Liver (tissue), 9 donors: ENCODE results near the gene NTM. TPM values are rescaled to one million over a fixed set of nuclear protein-coding genes. Genes with fewer than 3 reads are reported as not detected.

Source experiments
- DNase-seq: peaks from one replicate; pipeline ENCODE4 v3.0.0-alpha.2; 2017; ENCODE audit warnings: low spot score
- H3K27ac ChIP-seq, 2 donors: one replicate each; pipeline ENCODE4 v1.7.0; 2013; ENCODE audit warnings: inconsistent platforms in 2 of 2, low read length in 2 of 2, control low read depth in 1 of 2, low read depth in 1 of 2, mild to moderate bottlenecking in 1 of 2
- H3K27me3 ChIP-seq, 4 donors: one replicate each; pipeline versions ENCODE4 v1.6.1 to v1.7.0; 2013; ENCODE audit warnings: low read length in 3 of 4, inconsistent platforms in 1 of 4, mild to moderate bottlenecking in 1 of 4, moderate library complexity in 1 of 4; ENCODE audit not compliant: control insufficient read depth in 4 of 4, insufficient read depth in 4 of 4
- H3K36me3 ChIP-seq, 4 donors: one replicate each; pipeline versions ENCODE4 v1.6.1 to v1.7.0; 2013; ENCODE audit warnings: low read length in 3 of 4, mild to moderate bottlenecking in 3 of 4, low read depth in 1 of 4, moderate library complexity in 1 of 4; ENCODE audit not compliant: control insufficient read depth in 4 of 4, insufficient read depth in 3 of 4
- H3K4me1 ChIP-seq, 4 donors: one replicate each; pipeline versions ENCODE4 v1.6.1 to v1.7.0; 2013; ENCODE audit warnings: low read length in 3 of 4, mild to moderate bottlenecking in 3 of 4, moderate library complexity in 1 of 4; ENCODE audit not compliant: control insufficient read depth in 4 of 4, insufficient read depth in 4 of 4
- H3K4me3 ChIP-seq, 3 donors: one replicate each; pipeline versions ENCODE4 v1.6.1 to v1.7.0; 2013; ENCODE audit warnings: low read length in 3 of 3, control low read depth in 1 of 3, low read depth in 1 of 3, mild to moderate bottlenecking in 1 of 3
- H3K9ac ChIP-seq, 2 donors: one replicate each; pipeline ENCODE4 v1.7.0; 2013; ENCODE audit warnings: low read length in 2 of 2, mild to moderate bottlenecking in 2 of 2, moderate library complexity in 2 of 2, control low read depth in 1 of 2, low read depth in 1 of 2
- H3K9me3 ChIP-seq, 4 donors: one replicate each; pipeline versions ENCODE4 v1.6.1 to v1.7.0; 2013; ENCODE audit warnings: low read length in 3 of 4; ENCODE audit not compliant: control insufficient read depth in 4 of 4
- EGR1 ChIP-seq, 2 donors: IDR thresholded peaks; 2 replicates each; pipeline ENCODE4 v1.6.1; 2016 to 2018; ENCODE audit warnings: antibody characterized with exemption in 2 of 2, low read depth in 2 of 2
- FOXA2 ChIP-seq: IDR thresholded peaks from 2 replicates; pipeline ENCODE4 v1.6.1; 2016; ENCODE audit warnings: antibody characterized with exemption
- GABPA ChIP-seq, 2 donors: IDR thresholded peaks in 1 of 2; conservative IDR thresholded peaks in 1 of 2; 2 replicates each; pipeline ENCODE4 v1.6.1; 2016; ENCODE audit warnings: antibody characterized with exemption in 2 of 2, mild to moderate bottlenecking in 1 of 2, moderate library complexity in 1 of 2
- HNF4A ChIP-seq, 2 donors: conservative IDR thresholded peaks; 2 replicates each; pipeline ENCODE4 v1.6.1; 2016; ENCODE audit warnings: antibody characterized with exemption in 2 of 2, mild to moderate bottlenecking in 2 of 2
- HNF4G ChIP-seq: IDR thresholded peaks from 2 replicates; pipeline ENCODE4 v1.6.1; 2016; ENCODE audit warnings: antibody characterized with exemption
- JUND ChIP-seq, 2 donors: IDR thresholded peaks; 2 replicates each; pipeline ENCODE4 v1.6.1; 2016; ENCODE audit warnings: antibody characterized with exemption in 2 of 2
- RAD21 ChIP-seq, 2 donors: IDR thresholded peaks; 2 replicates each; pipeline ENCODE4 v1.6.1; 2016; ENCODE audit warnings: antibody characterized with exemption in 2 of 2, mild to moderate bottlenecking in 2 of 2
- RXRA ChIP-seq, 2 donors: IDR thresholded peaks; 2 replicates each; pipeline ENCODE4 v1.6.1; 2017 to 2018; ENCODE audit warnings: antibody characterized with exemption in 2 of 2, mild to moderate bottlenecking in 1 of 2
- SP1 ChIP-seq: IDR thresholded peaks from 2 replicates; pipeline ENCODE4 v1.6.1; 2018; ENCODE audit warnings: antibody characterized with exemption, mild to moderate bottlenecking
- YY1 ChIP-seq: IDR thresholded peaks from 2 replicates; pipeline ENCODE4 v1.6.1; 2016; ENCODE audit warnings: antibody characterized with exemption, mild to moderate bottlenecking
- WGBS: extraction: QIAGEN DNeasy Blood & Tissue Kit; methylation state at CpG from one replicate; pipeline ENCODE4 v1.1.7; 2013; 5-methylcytosine and 5-hydroxymethylcytosine counted together
- polyA plus RNA-seq, 2 donors: library from polyadenylated mRNA; stranded (reverse) in 1 of 2; unstranded in 1 of 2; fragments of 200-250 nt in 1 of 2; fragments of >200 nt in 1 of 2; fragmentation: Nextera tagmentation in 1 of 2; extraction: Ambion mirVana in 1 of 2; gene quantifications; one replicate each; pipeline versions ENCODE4 v1.2.1 to v1.2.3, GENCODE V29; 2013 to 2015
- total RNA-seq, 2 donors: library from RNA; depleted of rRNA; stranded (reverse); fragments of >200 nt; gene quantifications; one replicate each; pipeline ENCODE4 v1.2.3, GENCODE V29; 2014
- TF ChIP-seq, protein P1 (sequence below): fragments of 150-350 bp; IDR thresholded peaks from 2 replicates; pipeline ENCODE4 v1.5.1; 2017; ENCODE audit warnings: improper control_type of control experiment, low read depth, low read length; ENCODE audit not compliant: missing input control
- TF ChIP-seq, protein P2 (sequence below): IDR thresholded peaks from 2 replicates; pipeline ENCODE4 v1.6.1; 2016; ENCODE audit warnings: antibody characterized with exemption, mild to moderate bottlenecking
- TF ChIP-seq, protein P3 (sequence below): IDR thresholded peaks from 2 replicates; pipeline ENCODE4 v1.6.1; 2016; ENCODE audit warnings: antibody characterized with exemption
- TF ChIP-seq, protein P4 (sequence below): IDR thresholded peaks from 2 replicates; pipeline ENCODE4 v1.6.1; 2016; ENCODE audit warnings: antibody characterized with exemption
- TF ChIP-seq, protein P5 (sequence below): IDR thresholded peaks from 2 replicates; pipeline ENCODE4 v1.6.1; 2016; ENCODE audit warnings: antibody characterized with exemption
- donor health status: healthy.
- donor health status: healthy.
- donor health status: healthy.
- donor health status: healthy.
- donor health status: healthy.

Gene NTM
- total and polyA plus RNA-seq, 4 donors: 0.08 to 1.1 (median 0.08) TPM; not detected in 1

DNA sequence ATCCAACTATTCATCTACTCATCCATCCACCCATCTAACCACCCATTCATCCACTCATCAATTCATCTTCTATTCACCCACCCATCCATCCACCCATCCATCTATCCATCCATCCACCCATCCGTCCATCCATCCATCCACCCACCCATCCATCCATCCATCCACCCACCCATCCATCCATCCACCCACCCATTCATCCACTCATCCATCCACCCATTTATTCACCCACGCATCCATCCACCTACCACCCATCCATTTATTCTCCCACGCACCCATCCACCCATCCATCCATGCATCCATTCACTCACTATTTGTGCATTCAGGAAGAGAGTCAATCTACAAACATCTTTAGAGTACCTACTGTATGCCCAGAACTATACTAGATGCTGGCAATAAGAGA is 482.3 kb downstream of the NTM start:
- 77% methylated on average over 3 of the region's 3 CpGs for WGBS
- H3K27ac ChIP-seq: no peak overlapping the region
- peaks cover 0 to 2% (median 0%) of the 10 kb centered on the region in 4 donors for H3K27me3 ChIP-seq
- H3K4me3 ChIP-seq: no peak overlapping the region
- H3K4me1 ChIP-seq: peaks cover 0 to 2% (median 0%) of the 10 kb centered on the region in 4 donors
- no peak for DNase-seq
- no peaks in the 10 kb centered on the region for H3K9me3 ChIP-seq
- TF ChIP-seq FOXA2: no peak
- no peak overlapping the region for H3K9ac ChIP-seq
- H3K36me3 ChIP-seq: no peaks in the 10 kb centered on the region

DNA sequence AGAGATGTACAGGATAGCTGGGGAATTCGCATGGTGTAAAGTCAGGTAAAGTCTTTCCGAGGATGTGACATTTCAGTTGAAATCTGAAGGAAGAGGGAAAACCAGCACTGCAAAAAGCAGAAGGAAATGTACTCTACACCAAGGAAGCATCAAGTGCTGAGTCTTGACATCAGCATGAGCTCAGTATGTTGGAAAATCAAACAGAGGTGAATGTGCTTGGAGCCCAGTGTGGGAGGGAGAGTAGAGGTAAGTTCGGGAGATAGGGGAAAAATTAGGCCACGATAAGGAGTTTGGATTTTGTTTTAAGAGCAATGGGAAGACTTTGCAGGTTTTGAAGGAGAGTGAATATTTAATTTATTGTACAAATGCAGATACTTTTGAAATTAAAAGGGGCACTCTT is 484.0 kb downstream of the NTM start:
- Histone ChIP-seq H3K4me3 (no peak overlapping the region), H3K4me1 (peaks cover 0 to 2% (median 0%) of the 10 kb centered on the region in 4 donors), H3K36me3 (no peaks in the 10 kb centered on the region), H3K9me3 (no peaks in the 10 kb centered on the region), H3K27ac (no peak overlapping the region), H3K9ac (no peak overlapping the region), H3K27me3 (peaks cover 0 to 2% (median 0%) of the 10 kb centered on the region in 4 donors)
- 65% methylated on average over 4 of the region's 4 CpGs for WGBS
- DNase-seq: no peak
- no peak for TF ChIP-seq RXRA (IDR thresholded peaks at IDR 0.05)
- TF ChIP-seq, protein P1, sequence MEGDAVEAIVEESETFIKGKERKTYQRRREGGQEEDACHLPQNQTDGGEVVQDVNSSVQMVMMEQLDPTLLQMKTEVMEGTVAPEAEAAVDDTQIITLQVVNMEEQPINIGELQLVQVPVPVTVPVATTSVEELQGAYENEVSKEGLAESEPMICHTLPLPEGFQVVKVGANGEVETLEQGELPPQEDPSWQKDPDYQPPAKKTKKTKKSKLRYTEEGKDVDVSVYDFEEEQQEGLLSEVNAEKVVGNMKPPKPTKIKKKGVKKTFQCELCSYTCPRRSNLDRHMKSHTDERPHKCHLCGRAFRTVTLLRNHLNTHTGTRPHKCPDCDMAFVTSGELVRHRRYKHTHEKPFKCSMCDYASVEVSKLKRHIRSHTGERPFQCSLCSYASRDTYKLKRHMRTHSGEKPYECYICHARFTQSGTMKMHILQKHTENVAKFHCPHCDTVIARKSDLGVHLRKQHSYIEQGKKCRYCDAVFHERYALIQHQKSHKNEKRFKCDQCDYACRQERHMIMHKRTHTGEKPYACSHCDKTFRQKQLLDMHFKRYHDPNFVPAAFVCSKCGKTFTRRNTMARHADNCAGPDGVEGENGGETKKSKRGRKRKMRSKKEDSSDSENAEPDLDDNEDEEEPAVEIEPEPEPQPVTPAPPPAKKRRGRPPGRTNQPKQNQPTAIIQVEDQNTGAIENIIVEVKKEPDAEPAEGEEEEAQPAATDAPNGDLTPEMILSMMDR: no peak

DNA sequence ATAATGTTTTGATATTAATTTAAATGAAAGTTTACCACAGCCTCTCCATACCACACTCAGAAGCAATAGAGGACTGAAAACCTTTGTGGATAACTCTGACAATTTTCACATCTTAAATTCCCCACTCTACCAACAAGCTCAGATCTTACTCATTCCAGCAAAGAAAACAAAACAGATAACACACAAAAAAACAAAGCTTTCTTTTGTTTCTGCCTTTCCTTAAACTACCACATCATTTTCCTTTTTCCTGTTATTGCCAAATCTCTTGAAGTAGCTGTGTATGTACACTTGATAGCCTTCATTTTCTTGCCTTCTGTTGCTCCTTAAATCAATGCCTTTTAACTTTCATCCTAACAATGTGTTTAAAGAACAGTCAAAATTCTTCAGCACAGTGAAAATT is 484.9 kb downstream of the NTM start:
- H3K4me3 ChIP-seq: no peak overlapping the region
- TF ChIP-seq EGR1 (IDR thresholded peaks at IDR 0.05; ENCODE audit: low read depth in 2 of 2) (no peak), HNF4A (conservative IDR thresholded peaks at IDR 0.05) (no peak), RXRA (IDR thresholded peaks at IDR 0.05) (no peak), RAD21 (IDR thresholded peaks at IDR 0.05) (no peak), GABPA (IDR thresholded peaks at IDR 0.05 in 1 of 2, conservative IDR thresholded peaks at IDR 0.05 in 1 of 2) (no peak), JUND (IDR thresholded peaks at IDR 0.05) (no peak), HNF4G (no peak), SP1 (no peak), YY1 (no peak)
- TF ChIP-seq, protein P2, sequence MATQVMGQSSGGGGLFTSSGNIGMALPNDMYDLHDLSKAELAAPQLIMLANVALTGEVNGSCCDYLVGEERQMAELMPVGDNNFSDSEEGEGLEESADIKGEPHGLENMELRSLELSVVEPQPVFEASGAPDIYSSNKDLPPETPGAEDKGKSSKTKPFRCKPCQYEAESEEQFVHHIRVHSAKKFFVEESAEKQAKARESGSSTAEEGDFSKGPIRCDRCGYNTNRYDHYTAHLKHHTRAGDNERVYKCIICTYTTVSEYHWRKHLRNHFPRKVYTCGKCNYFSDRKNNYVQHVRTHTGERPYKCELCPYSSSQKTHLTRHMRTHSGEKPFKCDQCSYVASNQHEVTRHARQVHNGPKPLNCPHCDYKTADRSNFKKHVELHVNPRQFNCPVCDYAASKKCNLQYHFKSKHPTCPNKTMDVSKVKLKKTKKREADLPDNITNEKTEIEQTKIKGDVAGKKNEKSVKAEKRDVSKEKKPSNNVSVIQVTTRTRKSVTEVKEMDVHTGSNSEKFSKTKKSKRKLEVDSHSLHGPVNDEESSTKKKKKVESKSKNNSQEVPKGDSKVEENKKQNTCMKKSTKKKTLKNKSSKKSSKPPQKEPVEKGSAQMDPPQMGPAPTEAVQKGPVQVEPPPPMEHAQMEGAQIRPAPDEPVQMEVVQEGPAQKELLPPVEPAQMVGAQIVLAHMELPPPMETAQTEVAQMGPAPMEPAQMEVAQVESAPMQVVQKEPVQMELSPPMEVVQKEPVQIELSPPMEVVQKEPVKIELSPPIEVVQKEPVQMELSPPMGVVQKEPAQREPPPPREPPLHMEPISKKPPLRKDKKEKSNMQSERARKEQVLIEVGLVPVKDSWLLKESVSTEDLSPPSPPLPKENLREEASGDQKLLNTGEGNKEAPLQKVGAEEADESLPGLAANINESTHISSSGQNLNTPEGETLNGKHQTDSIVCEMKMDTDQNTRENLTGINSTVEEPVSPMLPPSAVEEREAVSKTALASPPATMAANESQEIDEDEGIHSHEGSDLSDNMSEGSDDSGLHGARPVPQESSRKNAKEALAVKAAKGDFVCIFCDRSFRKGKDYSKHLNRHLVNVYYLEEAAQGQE: no peak
- TF ChIP-seq, protein P3, sequence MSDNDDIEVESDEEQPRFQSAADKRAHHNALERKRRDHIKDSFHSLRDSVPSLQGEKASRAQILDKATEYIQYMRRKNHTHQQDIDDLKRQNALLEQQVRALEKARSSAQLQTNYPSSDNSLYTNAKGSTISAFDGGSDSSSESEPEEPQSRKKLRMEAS: no peak
- TF ChIP-seq, protein P4, sequence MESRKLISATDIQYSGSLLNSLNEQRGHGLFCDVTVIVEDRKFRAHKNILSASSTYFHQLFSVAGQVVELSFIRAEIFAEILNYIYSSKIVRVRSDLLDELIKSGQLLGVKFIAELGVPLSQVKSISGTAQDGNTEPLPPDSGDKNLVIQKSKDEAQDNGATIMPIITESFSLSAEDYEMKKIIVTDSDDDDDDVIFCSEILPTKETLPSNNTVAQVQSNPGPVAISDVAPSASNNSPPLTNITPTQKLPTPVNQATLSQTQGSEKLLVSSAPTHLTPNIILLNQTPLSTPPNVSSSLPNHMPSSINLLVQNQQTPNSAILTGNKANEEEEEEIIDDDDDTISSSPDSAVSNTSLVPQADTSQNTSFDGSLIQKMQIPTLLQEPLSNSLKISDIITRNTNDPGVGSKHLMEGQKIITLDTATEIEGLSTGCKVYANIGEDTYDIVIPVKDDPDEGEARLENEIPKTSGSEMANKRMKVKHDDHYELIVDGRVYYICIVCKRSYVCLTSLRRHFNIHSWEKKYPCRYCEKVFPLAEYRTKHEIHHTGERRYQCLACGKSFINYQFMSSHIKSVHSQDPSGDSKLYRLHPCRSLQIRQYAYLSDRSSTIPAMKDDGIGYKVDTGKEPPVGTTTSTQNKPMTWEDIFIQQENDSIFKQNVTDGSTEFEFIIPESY: no peak
- TF ChIP-seq, protein P5, sequence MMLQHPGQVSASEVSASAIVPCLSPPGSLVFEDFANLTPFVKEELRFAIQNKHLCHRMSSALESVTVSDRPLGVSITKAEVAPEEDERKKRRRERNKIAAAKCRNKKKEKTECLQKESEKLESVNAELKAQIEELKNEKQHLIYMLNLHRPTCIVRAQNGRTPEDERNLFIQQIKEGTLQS: no peak
- no peak overlapping the region for H3K27ac ChIP-seq
- DNase-seq: no peak
- no peaks in the 10 kb centered on the region for H3K4me1 ChIP-seq
- H3K9ac ChIP-seq: no peak overlapping the region
- peaks cover 0 to 2% (median 0%) of the 10 kb centered on the region in 4 donors for H3K27me3 ChIP-seq
- no peaks in the 10 kb centered on the region for H3K9me3 ChIP-seq
- no peaks in the 10 kb centered on the region for H3K36me3 ChIP-seq
